ENCODE measurements around the gene RAX2. TPM values are rescaled to one million over a fixed set of nuclear protein-coding genes. Genes with fewer than 3 reads are reported as not detected.

RAX2 gene
- total and polyA plus RNA-seq, 9 of the 15 experiments (the other 6 are each of a cell fraction or from before 2014, with no cell fraction given) = not detected

DNA sequence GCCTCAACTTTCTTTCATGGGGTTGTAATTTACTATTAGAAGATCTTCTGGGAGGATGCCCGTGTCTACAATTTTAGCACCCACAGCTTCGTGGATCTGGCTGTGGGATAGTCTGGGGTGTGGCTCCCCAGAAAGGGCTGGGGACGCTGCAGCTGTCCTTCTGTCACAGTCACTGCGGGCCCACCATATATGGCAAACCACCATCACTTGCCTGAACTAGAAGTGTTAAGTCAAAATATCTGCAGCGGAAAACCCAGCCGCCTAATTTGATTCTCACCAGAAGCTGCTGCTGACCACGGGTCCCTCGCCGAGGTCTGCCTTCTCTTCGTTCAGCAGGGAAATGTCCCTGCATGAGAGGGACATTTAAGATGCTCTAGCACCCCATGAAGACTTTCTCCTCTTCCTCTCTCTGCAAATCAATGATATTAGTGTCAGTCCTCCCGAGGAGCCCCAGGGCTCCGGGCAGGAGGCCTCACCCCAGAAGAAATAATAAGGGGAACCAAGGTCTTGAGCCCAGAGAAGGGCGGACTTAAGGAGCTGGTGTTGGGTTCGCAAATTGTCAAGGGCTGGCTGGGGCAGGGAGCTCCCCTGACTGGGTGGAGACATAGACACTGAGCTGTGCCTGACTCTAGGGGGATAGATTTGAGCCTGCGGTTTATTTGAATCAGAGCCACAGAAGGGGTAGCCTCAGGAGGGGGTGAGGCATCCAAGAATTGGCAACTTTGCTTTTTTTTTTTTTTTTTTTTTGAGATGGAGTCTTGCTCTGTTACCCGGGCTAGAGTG is 17.2 kb upstream of the RAX2 start:
- TF ChIP-seq ZNF507 (tag; conservative IDR thresholded peaks at IDR 0.05) = no peak
- no peak for TF ChIP-seq FOS (IDR thresholded peaks at IDR 0.05; ENCODE audit: extremely low read depth, insufficient read length)
- TF ChIP-seq KAT7 (CRISPR knock-in tag; IDR thresholded peaks at IDR 0.05; ENCODE audit: borderline replicate concordance) = no peak
- no peak for TF ChIP-seq ZNF239 (CRISPR knock-in tag; IDR thresholded peaks at IDR 0.05)
- no peak for TF ChIP-seq MEF2A (IDR thresholded peaks at IDR 0.05; ENCODE audit: control insufficient read depth, low read depth, low read length)
- TF ChIP-seq, protein P1, sequence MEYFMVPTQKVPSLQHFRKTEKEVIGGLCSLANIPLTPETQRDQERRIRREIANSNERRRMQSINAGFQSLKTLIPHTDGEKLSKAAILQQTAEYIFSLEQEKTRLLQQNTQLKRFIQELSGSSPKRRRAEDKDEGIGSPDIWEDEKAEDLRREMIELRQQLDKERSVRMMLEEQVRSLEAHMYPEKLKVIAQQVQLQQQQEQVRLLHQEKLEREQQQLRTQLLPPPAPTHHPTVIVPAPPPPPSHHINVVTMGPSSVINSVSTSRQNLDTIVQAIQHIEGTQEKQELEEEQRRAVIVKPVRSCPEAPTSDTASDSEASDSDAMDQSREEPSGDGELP (CRISPR knock-in tag; IDR thresholded peaks at IDR 0.05; ENCODE audit: borderline replicate concordance) = no peak
- no peak for TF ChIP-seq POLR2AphosphoS2 (IDR thresholded peaks at IDR 0.05; ENCODE audit: low read length)
- H4K20me1 ChIP-seq (replicated peaks; ENCODE audit: control insufficient read depth, insufficient read depth, low read length) = no peaks in the 10 kb centered on the region
- H3K4me2 ChIP-seq (ENCODE audit: insufficient read depth, low read length) = no peak overlapping the region
- intact Hi-C loops (cut with micrococcal nuclease) (loop anchor here (10.0 kb wide), 1 partner anchor 56 kb away; no protein-coding TSS in a partner anchor), in situ Hi-C loops (cut with MboI) (no loop called here)
- peaks cover 17% of the 10 kb centered on the region for H3K79me2 ChIP-seq (ENCODE audit: control insufficient read depth, insufficient read depth, low read length)
- FAIRE-seq = no peak
- H3K9ac ChIP-seq (ENCODE audit: insufficient read depth in 1 of 2, low read depth in 2 of 2, low read length in 2 of 2) = no peak overlapping the region; a peak in 1 of 4 replicates
- ATAC-seq = no peak
- H3K9me3 ChIP-seq (replicated peaks; ENCODE audit: control insufficient read depth, insufficient read depth, low read depth, low read length) = 0 out of 2 replicates have a peak, but pooled peaks cover 2% of the 10 kb centered on the region
- BruUV-seq (replicated peaks) = no TSS peak
- ChIA-PET POLR2A (interaction anchor here (0.5 to 0.9 kb wide), 4 partner anchors 10 to 75 kb away, joined by 3 to 4 read pairs (median 3); no protein-coding TSS in a partner anchor), CTCF (ENCODE audit: low intra/inter-chr PET ratio) (no interaction called here)
- WGBS (ENCODE audit: insufficient coverage, low coverage, missing lambda C conversion rate) = 9% methylated on average over 15 of the region's 16 CpGs
- peaks cover 0 to 27% of the 10 kb centered on the region in 2 experiments; a peak in 2 of 5 replicates for H3K4me1 ChIP-seq (replicated peaks in 1 of 2; ENCODE audit: control insufficient read depth in 2 of 2, insufficient read depth in 2 of 2, low read length in 2 of 2)
- no peaks in the 10 kb centered on the region for H3K9me1 ChIP-seq (ENCODE audit: control insufficient read depth, insufficient read depth, low read length)
- no peak for DNase-seq (ENCODE audit: extremely low read depth in 1 of 4, low spot score in 3 of 4)
- H3K4me3 ChIP-seq = no peak overlapping the region
- H2AFZ ChIP-seq (ENCODE audit: low read depth, low read length) = 0 out of 2 replicates have a peak overlapping the region, but pooled peaks have one; percentile 4
- no peak overlapping the region for H3K27ac ChIP-seq (ENCODE audit: extremely low read depth, low read depth, low read length)
- peaks cover 7% of the 10 kb centered on the region; the same call in 1 of the 3 replicates for H3K36me3 ChIP-seq (ENCODE audit: control insufficient read depth, insufficient read depth, low read length)
- H3K27me3 ChIP-seq (ENCODE audit: control insufficient read depth in 2 of 2, insufficient read depth in 2 of 2, low read length in 2 of 2) = peaks cover 0 to 9% of the 10 kb centered on the region in 2 experiments; a peak in 1 of 5 replicates

Data from K562 (cell line).